ENCODE data around the gene SLC38A5. TPM values are rescaled to one million over a fixed set of nuclear protein-coding genes. Genes with fewer than 3 reads are reported as not detected.
"Not testable (repeated sequence)": the region's sequence is repeated elsewhere in the genome, so short reads cannot be mapped to it uniquely, and the experiment has no call there.

The SLC38A5 gene
- total RNA-seq, 1 donor from 2014 or later: 8.3 TPM

DNA sequence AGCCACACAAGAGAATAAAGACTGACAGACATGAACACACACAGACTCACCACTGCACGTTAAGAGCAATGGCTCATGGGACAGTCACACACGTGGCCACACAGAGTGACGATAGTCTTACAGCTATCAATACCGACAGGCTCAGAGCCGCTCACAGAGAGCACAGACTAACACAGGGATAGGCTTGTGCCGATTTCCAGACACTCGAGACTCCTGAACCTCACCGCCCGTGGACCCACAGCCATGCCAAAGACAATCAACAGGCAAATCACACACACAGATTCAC lies 716 bp upstream of the SLC38A5 start:
- DNase-seq (ENCODE audit: extremely low read depth, low read depth, low spot score): no peak

DNA sequence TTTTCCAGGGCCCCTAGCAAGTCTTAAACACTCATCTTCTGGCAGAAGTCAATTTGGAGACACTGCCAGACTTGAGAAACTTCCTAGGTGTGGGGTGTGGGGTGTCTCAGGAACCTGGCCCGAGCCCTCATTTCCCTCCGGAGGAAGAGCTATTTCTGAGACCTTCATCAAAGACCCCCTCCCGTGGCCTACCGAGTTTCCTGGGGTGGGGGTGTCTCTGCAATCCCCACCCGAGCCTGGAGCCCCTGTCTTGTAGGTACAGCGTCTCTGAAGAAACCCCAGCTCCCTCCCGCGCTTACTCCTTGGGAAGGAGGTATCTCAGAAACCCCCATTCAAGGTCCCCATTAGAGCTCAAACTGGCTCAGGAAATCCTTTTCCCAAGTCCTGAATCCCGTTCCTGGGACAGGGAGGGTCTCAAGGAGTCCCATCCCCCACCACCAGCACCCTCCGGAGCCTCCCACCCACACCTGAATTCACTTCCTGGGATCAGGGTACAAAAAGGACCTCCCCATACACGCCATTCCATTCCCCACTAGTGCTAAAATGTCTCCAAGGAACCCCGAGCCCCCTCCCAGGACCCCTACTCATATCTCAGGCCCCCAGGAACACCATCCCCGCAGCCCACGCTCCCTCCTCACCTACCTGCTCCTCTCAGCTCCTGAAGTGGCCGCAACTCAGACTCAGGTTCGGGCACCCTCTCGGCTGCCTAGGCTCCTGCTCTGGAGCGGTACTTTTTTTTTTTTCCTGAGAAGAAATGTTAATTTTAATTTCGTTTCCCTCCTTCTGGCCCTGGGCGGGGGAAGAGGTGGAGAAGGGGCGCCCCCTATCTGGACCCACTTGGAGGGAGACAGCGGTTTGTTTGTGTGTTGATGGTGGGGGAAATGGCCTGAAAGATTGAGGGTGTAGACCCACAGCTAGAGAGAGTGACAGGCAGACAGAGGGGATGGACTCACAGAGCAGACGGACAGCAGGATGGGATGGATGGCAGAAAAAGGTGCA lies 1.1 kb downstream of the SLC38A5 start:
- no peak for DNase-seq (ENCODE audit: extremely low read depth, low read depth, low spot score)

DNA sequence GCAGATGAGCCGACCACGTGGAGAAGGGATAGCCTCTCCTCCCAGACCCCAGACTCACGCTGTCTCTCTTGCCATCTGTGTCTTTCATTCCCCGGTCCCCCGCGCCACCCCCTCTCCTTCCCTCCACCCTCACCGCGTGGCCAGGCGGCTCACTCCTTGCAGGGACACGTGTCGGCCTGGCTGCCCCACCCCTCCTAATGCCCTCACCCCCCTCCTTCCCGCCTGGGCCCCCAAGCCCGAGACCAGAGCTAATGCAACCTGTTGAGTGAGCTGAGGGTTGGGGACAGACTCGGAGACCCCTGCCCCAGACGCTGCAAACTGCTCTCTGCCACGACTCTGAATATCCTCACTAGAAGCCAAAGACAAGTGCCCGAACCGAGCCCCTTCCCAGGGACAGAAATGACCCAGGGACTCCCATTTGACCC lies 1.8 kb downstream of the SLC38A5 start:
- no peak for DNase-seq (ENCODE audit: extremely low read depth, low read depth, low spot score)

DNA sequence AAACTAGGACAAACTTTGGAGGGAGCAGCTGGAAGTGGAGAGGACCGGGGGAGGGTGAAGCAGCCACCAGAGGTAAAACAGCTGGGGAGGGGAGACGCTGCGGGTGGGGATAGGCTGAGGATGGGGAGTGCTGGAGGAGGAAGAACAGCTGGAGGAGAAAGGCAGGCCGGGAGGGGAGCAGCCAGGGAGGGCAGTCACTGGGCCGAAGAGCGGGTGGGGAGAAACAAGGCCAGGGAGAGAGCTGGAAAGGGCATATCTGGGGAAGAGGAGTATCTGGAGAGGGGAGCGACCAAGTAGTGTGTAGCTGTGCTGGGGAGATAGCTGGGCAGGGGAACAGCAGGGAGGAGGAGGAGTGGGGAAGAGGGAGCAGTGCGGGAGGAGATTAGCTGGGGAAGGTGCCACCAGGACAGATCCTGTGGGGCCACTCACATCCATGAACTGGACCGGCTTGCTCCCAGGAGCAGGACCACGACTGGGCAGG lies 2.7 kb downstream of the SLC38A5 start:
- DNase-seq (ENCODE audit: extremely low read depth, low read depth, low spot score): no peak

DNA sequence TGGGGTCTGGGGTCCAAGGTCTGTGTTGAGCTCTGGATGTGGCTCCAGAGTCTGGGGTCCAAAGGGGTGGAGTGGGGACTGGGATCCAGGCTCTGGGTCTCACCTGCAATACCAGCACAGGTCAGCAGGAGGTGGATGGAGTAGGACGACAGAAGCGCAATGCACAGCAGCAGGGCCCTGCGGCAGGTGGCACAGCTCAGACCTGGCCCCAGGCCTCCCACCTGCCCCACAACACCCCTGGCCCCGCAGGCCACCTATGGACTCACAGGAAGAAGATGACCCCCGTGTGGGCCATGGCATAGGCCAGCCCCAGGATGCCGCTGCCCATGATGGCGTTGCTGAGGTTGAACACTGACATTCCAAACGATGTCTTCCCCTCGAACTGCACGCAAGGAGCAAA lies 3.4 kb downstream of the SLC38A5 start:
- no peak for DNase-seq (ENCODE audit: extremely low read depth, low read depth, low spot score)

DNA sequence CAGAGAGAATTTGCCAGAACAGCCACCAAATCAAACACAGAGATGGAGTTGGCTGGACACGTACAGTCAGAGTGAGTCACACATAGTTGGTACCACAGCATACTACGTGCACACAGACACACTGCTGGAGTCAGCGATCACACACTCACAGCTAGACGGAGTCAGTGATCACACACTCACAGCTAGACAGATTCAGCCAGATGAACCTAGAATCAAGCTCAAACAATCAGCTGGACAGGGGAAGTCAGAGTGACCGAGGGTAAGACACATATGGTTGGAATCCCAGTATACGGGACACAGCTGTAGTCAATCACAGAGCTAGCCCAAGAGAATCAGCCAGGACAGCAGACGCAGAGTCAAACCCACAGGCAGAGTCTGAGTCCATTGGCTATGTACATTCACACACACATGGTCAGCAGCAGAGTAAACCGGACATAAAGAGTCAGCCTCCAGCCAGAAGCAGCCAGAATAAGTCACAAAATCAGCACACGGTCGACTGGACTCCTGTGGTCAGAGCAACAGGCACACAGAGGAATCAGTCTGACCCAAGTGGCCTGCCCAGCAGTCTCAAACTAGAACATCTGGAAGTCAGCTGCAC lies 4.6 kb downstream of the SLC38A5 start:
- no peak for DNase-seq (ENCODE audit: extremely low read depth, low read depth, low spot score)

DNA sequence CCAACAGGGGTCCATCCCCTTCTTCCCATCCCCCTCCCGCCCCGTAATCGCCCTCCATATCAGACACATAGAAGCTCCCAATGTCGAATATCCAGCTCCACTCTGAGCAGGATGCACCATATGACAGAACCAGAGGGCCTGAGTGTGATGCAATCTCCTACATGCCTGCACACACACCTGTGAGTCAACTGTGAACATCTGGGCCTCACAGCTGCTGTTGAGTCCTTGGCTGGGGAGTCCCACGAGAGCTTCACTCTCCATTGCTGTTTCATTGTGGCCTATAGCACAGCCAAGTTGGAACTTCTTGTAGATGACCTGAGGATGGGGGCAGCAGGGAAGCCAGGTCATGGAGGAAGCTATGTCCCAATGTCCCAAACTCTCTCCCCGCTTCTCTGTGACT lies 8.2 kb downstream of the SLC38A5 start:
- no peak for DNase-seq (ENCODE audit: extremely low read depth, low read depth, low spot score)

DNA sequence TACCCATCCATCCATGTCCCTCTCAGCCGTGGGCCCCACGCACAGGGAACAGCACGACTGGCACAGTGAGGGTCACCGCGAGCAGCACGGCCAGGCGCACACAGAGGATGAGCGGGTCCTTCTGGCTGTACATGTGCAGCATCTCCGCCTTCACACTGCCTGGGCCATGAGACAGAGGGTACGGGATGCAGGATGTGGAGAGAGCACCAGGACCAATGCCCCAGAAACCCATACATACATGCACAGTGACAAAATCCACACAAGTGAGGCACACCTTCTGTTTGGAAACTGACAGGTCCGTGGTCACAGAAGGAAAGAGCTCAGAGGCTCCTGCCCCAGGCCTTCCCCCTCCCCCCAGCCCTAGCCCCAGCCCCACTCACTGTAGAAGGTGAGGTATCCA lies 9.5 kb downstream of the SLC38A5 start:
- no peak for DNase-seq (ENCODE audit: extremely low read depth, low read depth, low spot score)

DNA sequence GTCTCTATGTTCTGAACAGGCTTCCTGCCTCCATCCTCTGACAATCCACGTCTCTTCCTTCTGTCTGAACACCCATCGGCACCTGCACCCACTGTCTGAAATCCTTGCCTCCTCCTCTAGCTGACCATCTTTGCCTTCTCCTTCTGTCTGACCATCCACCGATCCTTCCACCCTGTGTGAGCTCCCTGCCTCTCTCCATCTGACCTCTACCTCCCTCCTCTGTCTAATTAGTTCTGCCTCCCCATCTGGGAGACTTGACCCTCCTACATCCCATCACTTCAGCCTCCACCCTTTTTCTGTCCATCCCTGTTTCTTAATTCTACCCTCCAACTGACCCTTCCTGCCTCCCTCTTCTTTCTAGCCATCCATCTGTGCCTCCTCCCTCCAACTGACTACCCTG lies 10.0 kb downstream of the SLC38A5 start:
- no peak for DNase-seq (ENCODE audit: extremely low read depth, low read depth, low spot score)

DNA sequence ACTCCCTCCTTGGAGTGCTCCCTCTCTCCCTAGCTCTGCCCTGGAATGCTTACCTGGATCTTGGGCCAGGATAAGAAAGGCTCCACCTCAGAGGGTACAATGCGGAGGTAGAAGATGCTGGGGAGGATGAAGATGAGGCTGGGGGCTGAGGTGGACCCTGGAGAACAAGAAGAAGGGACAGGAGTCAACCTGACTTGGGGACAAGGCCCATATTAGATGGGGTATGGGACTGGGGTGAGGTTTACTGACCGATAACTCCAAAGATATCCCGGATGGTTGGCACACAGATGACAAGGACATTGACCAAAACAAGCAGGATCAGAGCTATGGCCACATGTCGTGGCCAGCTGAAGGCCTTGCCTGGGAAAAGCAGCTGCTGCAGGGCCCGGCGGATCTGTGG lies 10.6 kb downstream of the SLC38A5 start:
- DNase-seq (ENCODE audit: extremely low read depth, low read depth, low spot score): no peak

DNA sequence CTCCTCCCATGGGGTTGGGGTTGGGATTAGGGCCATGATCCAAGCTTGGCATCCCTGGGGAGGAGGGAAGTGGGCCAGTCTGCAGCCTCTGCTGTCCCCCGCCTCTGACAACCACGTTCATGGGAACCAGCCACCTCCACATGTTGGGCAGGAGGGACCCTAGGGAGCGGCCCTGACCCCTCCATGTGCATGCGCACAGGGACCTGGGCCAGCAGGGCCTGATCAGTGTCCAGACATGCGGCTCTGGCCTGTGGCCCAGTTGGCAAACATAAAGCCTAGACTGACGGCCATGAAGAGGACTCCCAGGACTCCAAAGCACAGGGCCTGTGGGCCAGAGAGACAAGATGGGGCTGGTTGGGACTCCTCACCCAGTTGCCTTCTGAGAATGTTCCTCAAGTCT lies 11.3 kb downstream of the SLC38A5 start:
- DNase-seq (ENCODE audit: extremely low read depth, low read depth, low spot score): no peak

DNA sequence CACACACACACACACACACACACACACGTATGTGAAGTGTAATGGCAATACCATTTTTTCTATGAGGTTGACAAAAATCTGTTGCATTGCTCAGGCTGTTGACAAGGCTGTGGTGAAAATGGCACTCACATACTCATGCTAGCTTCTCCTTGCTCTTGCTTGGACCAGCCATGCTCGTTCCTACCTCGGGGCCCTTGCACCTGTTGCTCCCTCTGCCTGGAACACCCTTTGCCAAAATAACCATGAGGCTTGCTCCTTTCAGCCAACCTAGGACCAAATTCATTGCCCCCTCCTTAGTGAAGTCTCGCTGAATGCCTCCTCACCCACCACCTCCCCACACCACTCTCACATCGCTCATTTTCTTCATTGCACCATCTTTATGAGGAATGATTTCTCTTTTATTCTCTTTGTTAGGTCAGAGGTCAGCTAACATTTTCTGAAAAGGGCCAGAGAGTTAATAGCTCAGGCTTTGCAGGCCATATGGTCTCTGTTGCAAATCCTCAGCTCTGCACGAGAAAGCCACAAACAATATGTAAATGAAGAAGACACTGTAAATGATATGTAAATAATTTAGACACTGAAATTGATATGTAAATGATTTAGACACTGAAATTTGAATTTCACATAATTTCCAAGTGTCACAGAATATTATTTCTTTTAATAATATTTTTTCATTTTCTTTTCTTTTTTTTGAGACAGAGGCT lies 13.3 kb downstream of the SLC38A5 start:
- no peak for DNase-seq (ENCODE audit: extremely low read depth, low read depth, low spot score)

DNA sequence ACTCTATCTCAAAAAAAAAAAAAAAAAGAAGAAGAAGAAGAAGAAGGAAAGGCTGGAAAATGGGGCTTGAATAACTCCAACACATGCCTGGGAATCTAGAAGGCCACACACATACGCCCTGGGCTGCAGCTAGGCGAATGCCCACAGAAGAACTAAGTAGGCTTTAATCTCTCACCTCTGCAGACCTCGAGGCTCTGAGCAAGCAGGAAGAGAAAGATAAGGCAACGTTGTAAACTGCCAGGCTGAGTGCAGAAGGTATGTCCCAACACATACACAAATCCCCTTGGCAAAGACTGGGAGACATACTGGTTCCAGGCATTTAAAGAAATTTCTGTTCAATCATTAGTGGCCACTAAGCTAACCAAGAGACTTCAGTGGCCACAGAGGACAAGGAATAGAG lies 18.4 kb downstream of the SLC38A5 start:
- no peak for DNase-seq (ENCODE audit: extremely low read depth, low read depth, low spot score)

DNA sequence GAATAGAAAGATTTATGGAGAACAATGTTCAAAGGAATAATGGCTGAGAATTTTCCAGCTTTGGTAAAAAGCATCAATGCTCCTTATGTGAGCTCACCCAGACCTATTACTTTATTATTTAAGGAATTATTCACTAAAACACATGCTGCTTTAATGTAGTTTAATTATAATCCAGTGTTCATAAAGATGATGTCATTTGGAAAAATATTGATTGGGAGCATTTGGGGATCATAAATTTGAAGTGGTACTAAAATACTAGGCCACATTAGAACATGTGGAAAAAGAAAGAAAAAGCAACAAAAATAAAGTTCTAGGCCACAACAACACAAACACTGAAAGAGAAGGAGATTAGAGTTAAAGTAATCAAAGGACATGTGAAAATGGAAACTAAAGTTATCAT lies 20.0 kb downstream of the SLC38A5 start:
- DNase-seq (ENCODE audit: extremely low read depth, low read depth, low spot score): no peak

DNA sequence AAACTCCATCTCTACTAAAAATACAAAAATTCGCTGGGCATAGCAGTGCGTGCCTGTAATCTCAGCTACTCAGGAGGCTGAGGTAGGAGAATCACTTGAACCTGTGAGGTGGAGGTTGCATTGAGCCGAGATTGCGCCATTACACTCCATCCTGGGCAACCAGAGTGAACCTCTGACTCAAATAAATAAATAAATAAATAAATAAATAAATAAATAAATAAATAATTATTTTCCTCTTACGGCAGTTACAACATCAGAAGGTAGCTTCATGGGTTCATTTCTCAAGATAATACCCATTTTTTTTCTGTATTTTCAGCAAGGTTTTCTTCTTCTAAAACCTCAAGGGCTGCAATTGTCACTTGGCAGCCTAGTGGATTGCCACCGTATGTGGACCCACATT lies 22.9 kb downstream of the SLC38A5 start:
- DNase-seq (ENCODE audit: extremely low read depth, low read depth, low spot score): not testable (repeated sequence)

DNA sequence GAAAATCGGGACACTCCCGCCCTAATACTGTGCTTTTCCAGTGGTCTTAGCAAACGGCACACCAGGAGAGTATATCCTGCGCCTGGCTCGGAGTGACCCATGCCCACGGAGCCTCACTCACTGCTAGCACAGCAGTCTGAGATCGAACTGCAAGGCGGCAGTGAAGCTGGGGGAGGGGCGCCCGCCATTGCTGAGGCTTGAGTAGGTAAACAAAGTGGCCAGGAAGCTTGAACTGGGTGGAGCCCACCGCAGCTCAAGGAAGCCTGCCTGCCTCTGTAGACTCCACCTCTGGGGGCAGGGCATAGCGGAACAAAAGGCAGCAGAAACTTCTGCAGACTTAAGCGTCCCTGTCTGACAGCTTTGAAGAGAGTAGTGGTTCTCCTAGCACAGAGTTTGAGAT lies 36.3 kb downstream of the SLC38A5 start:
- DNase-seq (ENCODE audit: extremely low read depth, low read depth, low spot score): not testable (repeated sequence)

DNA sequence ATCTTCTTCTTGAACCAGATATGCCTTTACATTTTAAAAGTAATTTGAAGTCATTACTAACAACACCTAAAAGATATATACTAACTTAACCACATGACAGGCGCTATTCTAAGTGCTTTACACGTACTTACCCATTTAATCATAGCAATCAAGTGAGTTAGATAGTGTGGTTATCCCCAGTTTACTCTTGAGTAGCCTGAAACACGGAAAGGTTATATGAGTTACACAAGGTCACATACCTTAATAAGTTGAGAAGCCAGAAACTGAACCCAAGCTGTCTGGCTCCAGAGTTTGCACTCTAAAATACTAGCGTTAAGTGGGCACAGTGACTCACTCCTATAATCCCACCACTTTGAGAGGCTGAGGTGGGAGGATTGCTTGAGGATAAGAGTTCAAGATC lies 39.9 kb downstream of the SLC38A5 start:
- not testable (repeated sequence) for DNase-seq (ENCODE audit: extremely low read depth, low read depth, low spot score)

DNA sequence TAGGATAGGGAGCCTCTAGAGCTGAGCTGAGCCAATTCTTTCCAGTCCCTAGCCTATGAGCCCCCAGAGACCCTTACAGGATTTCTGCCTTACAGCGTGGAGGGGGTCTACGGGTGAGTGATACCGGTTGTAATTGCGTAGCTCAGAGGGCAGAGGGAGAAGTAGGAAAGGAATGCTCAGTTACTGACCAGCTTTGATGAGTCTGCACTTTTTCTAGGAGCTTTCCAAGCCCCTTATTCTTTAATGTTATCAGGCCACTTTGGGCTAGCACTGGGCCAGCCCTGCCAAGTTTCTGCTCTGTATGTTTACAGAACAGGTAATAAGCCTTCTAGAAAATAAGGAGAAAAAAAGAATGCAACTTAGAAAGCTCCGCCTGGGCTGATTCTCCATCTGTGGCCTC lies 40.5 kb downstream of the SLC38A5 start:
- DNase-seq (ENCODE audit: extremely low read depth, low read depth, low spot score): not testable (repeated sequence)

DNA sequence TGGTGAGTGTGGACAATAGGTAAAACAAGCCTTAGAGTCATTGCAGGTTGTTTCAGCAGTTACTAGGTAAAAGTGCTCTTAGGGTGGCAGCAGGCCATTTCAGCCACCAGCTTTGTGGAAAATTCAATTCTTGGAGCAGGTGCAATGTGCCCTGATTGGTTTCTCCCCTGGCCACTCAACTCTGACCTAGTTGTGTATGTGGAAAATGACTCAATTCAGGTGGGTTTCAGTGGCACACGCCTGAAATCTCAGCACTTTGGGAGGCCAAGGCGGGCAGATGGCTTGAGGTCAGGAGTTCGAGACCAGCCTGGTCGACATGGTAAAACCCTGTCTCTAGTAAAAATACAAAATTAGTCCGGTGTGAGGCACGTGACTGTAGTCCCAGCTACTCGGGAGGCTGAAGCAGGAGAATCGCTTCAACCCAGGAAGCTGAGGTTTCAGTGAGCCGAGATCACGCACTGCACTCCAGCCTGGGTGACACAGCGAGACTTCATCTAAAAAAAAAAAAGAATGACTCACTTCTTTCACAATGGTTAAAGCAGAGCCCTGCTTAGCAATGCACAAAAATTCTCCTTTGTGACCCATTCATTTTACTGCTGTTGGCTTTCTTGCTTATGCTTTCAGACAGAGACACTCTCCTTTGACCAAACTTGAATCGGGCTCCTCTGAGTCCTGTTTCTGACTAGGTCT lies 42.9 kb downstream of the SLC38A5 start:
- DNase-seq (ENCODE audit: extremely low read depth, low read depth, low spot score): not testable (repeated sequence)

DNA sequence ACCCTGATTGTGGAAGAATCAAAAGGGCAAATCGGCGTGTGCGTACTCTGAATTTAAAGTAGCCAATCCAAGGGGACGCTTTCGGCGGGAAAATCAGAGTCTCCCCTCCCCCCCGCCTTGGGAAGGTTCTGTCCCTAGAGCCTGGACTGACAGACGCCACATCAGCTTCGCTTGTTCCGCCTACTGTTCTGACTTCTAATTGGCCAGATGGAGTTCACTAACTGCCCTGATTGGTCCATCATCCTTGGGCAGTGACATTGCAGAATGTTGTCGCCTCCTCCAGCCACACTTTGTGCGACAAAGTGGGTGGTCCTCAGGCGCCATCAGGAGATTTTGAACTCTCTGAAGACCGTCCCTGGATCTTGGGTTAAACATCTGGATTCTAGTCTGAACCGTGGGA lies 58.2 kb downstream of the SLC38A5 start, which contains the start of gene SSX4B:
Gene SSX4B, minus strand, starts transcription at position 101 of the 400 bp plus-strand sequence. CDS start 588 bp downstream, outside the sequence.
- DNase-seq (ENCODE audit: extremely low read depth, low read depth, low spot score): not testable (repeated sequence)
